K562 (cell line): Measurements from ENCODE around the gene HOXB5.

Experiments used
- CBX8 ChIP-seq: fragments of 200-600 bp; sonication (generic); IDR thresholded peaks from 2 replicates; pipeline ENCODE4 v1.6.1; 2012; ENCODE audit warnings: borderline replicate concordance, mixed run types, low read depth, mild to moderate bottlenecking, moderate library complexity, mixed read lengths, low read length, control low read depth, inconsistent platforms; ENCODE audit not compliant: poor library complexity, severe bottlenecking; ENCODE audit errors: extremely low read depth
- CHD4 ChIP-seq: fragments of 200-600 bp; sonication (generic); IDR thresholded peaks from 3 replicates; pipeline ENCODE4 v1.6.1; 2012; ENCODE audit warnings: low read depth, mild to moderate bottlenecking, mixed read lengths, low read length, inconsistent platforms; ENCODE audit not compliant: insufficient read depth, insufficient replicate concordance, poor library complexity, severe bottlenecking
- CREM ChIP-seq: IDR thresholded peaks from 2 replicates; pipeline ENCODE4 v1.6.1; 2014; ENCODE audit warnings: antibody characterized with exemption, low read depth
- FOXA1 ChIP-seq: fragments of 450-650 bp; IDR thresholded peaks from 2 replicates; pipeline ENCODE4 v1.6.1; 2016; ENCODE audit warnings: mild to moderate bottlenecking, borderline replicate concordance
- NR1H2 ChIP-seq: sonication (generic); formaldehyde crosslinking; IDR thresholded peaks from 2 replicates; pipeline ENCODE4 v1.4.0; 2020; ENCODE audit warnings: mild to moderate bottlenecking, missing genetic modification reagents
- SP1 ChIP-seq: sonication (generic); formaldehyde crosslinking; IDR thresholded peaks from 2 replicates; pipeline ENCODE4 v1.8.1; 2022; ENCODE audit warnings: mild to moderate bottlenecking, missing genetic modification reagents
- SPI1 ChIP-seq: IDR thresholded peaks from 2 replicates; pipeline ENCODE4 v1.6.1; 2011; ENCODE audit warnings: low read depth, low read length, control low read depth, borderline replicate concordance
- ZBED1 ChIP-seq: IDR thresholded peaks from 2 replicates; pipeline ENCODE4 v1.6.1; 2014
- TF ChIP-seq, protein P1 (sequence below): IDR thresholded peaks from 3 replicates; pipeline ENCODE4 v1.6.1; 2011; ENCODE audit warnings: borderline replicate concordance, mild to moderate bottlenecking; ENCODE audit not compliant: insufficient read length, insufficient read depth
- TF ChIP-seq, protein P2 (sequence below): IDR thresholded peaks from 2 replicates; pipeline ENCODE4 v1.6.1; 2012; ENCODE audit warnings: low read depth, low read length, improper control_type of control experiment, borderline replicate concordance

DNA sequence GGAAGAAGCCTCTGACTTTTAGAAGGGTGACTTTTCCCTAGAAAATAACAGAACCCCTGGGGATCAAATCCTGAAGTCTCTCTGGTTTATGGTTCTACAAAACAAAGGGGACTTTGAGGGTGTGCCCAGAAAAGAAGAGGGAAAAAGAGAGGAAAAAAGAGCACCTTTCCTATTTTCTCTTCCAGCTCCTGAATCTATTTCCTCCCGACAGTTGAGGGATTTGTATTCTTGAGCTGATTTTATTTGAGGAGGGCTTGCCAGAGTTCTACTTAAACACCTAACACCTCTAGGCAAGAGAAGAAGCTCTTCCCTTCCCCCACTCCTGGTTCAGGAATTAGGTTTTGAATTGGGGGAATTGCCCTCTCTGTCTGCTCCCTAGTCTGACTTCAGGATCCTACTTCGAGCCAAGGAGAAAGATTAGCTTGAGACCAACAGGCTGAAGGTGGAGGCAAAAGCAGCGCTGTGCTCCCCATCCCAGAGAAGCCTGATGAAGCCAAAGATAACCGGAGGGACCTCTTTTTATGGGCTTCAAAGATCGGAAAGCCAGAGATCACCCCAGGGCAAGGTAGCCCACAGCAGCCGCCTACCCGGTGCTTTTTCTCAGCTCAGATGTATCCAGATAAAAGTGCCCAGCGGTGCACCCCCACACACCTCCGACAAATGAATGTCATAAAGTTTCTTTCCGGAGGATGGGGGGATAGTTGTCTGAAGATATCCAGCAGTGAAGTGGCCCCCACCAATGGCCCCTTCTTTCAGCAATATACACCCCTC lies 4.3 kb downstream of the HOXB5 start:
- TF ChIP-seq CBX8, result no peak
- TF ChIP-seq ZBED1, result no peak
- TF ChIP-seq, protein P1, sequence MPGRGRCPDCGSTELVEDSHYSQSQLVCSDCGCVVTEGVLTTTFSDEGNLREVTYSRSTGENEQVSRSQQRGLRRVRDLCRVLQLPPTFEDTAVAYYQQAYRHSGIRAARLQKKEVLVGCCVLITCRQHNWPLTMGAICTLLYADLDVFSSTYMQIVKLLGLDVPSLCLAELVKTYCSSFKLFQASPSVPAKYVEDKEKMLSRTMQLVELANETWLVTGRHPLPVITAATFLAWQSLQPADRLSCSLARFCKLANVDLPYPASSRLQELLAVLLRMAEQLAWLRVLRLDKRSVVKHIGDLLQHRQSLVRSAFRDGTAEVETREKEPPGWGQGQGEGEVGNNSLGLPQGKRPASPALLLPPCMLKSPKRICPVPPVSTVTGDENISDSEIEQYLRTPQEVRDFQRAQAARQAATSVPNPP, result no peak
- TF ChIP-seq CHD4, result no peak
- TF ChIP-seq FOXA1, result no peak
- no peak for TF ChIP-seq SPI1
- TF ChIP-seq SP1 (CRISPR knock-in tag), result no peak
- no peak for TF ChIP-seq NR1H2
- TF ChIP-seq, protein P2, sequence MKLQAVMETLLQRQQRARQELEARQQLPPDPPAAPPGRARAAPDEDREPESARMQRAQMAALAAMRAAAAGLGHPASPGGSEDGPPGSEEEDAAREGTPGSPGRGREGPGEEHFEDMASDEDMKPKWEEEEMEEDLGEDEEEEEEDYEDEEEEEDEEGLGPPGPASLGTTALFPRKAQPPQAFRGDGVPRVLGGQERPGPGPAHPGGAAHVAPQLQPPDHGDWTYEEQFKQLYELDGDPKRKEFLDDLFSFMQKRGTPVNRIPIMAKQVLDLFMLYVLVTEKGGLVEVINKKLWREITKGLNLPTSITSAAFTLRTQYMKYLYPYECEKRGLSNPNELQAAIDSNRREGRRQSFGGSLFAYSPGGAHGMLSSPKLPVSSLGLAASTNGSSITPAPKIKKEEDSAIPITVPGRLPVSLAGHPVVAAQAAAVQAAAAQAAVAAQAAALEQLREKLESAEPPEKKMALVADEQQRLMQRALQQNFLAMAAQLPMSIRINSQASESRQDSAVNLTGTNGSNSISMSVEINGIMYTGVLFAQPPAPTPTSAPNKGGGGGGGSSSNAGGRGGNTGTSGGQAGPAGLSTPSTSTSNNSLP, result no peak
- TF ChIP-seq CREM, result no peak
